SK-N-MC (cell line): Measurements from ENCODE around the gene AFTPH.

Source experiments
- EZH2 ChIP-seq: fragments of 200-600 bp; sonication (generic); IDR thresholded peaks from one replicate; pipeline ENCODE4 v1.6.1; 2017; ENCODE audit warnings: antibody characterized with exemption
- FOXP2 ChIP-seq: optimal IDR thresholded peaks from 2 replicates; pipeline ENCODE3; 2011; ENCODE audit warnings: mild to moderate bottlenecking, moderate library complexity; ENCODE audit not compliant: insufficient read depth; ENCODE audit errors: extremely low read length, control extremely low read depth
- POLR2AphosphoS5 ChIP-seq: IDR thresholded peaks from 2 replicates; pipeline ENCODE4 v1.6.1; 2012; ENCODE audit warnings: mild to moderate bottlenecking, low read depth, low read length, borderline replicate concordance

- no peak for TF ChIP-seq POLR2AphosphoS5
- TF ChIP-seq EZH2: no peak
- no peak for TF ChIP-seq FOXP2
Measured at GRCh38 chr2:64629875-64630274, 105.7 kb downstream of the AFTPH start.
